ENCODE results near the gene NSMCE4A.

DNA sequence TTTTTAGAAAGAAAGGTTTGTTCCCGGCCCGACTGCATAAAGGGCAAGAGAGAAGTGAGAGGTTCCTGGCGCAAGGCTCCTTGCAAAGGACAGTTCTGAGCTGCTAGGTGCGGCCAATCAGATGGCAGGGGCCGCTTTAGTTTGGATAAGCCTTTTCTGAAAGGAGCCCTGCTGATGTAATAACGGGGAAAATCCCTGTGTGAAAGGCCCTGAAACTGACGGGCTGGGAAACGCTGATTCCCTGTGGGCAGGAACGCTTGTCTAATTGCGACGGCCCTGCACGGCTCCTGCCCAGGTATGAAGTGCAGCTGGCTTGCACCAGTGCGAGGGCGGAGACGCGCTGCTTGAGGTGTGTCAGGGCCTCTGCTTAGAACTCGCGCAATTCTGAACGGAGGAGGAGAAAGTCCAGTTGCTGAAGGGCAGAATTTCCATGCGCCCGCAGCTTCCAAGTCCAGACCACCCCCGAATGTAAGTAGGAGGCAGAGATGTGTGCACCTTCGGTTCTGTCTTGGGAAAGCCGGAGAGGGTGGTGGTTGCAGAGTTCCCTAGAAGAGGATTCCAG, 44.5 kb upstream of the NSMCE4A start:
- no peak for TF ChIP-seq MAX (CRISPR knock-in tag; IDR thresholded peaks at IDR 0.05)
- TF ChIP-seq SP1 (CRISPR knock-in tag; conservative IDR thresholded peaks at IDR 0.05), result no peak
